ENCODE measurements around the gene TMEM256. TPM values are rescaled to one million over a fixed set of nuclear protein-coding genes. Genes with fewer than 3 reads are reported as not detected.
A peak's percentile ranks its signal among the peaks of the same experiment; 100 is the strongest.

Gene TMEM256
- 100 to 1,000 TPM; 193 to 771 (median 385) TPM for polyA plus RNA-seq
- long read RNA-seq, donor 1 = 0 reads
- long read RNA-seq, donor 2, transcript TMEM256-201 (4 exons, 486 nt) = major isoform, 62 of 71 reads
- long read RNA-seq, donor 2, partial matches to known transcripts = 0 of 71 reads
- long read RNA-seq, donor 2, other reads (novel, unspliced or antisense) = 7 of 71 reads
- long read RNA-seq, donor 3, transcript TMEM256-202 (2 exons, 403 nt) = minor isoform, 8 of 140 reads
- long read RNA-seq, donor 3, transcript TMEM256-201 (4 exons, 486 nt) = major isoform, 65 of 140 reads
- long read RNA-seq, donor 3, partial matches to known transcripts = 39 of 140 reads
- long read RNA-seq, donor 3, other reads (novel, unspliced or antisense) = 28 of 140 reads
- long read RNA-seq, donor 4, transcript TMEM256-201 (4 exons, 486 nt) = major isoform, 6 of 6 reads
- long read RNA-seq, donor 4, partial matches to known transcripts = 0 of 6 reads
- long read RNA-seq, donor 4, other reads (novel, unspliced or antisense) = 0 of 6 reads
- long read RNA-seq, donor 5, transcript TMEM256-201 (4 exons, 486 nt) = major isoform, 44 of 63 reads
- long read RNA-seq, donor 5, partial matches to known transcripts = 9 of 63 reads
- long read RNA-seq, donor 5, other reads (novel, unspliced or antisense) = 6 of 63 reads
- long read RNA-seq, donor 6, transcript TMEM256-201 (4 exons, 486 nt) = major isoform, 106 of 162 reads
- long read RNA-seq, donor 6, partial matches to known transcripts = 38 of 162 reads
- long read RNA-seq, donor 6, other reads (novel, unspliced or antisense) = 15 of 162 reads
- long read RNA-seq, donor 7, transcript TMEM256-201 (4 exons, 486 nt) = major isoform, 69 of 70 reads
- long read RNA-seq, donor 7, partial matches to known transcripts = 0 of 70 reads
- long read RNA-seq, donor 7, other reads (novel, unspliced or antisense) = 0 of 70 reads
- long read RNA-seq, donor 8, transcript TMEM256-201 (4 exons, 486 nt) = major isoform, 6 of 6 reads
- long read RNA-seq, donor 8, partial matches to known transcripts = 0 of 6 reads
- long read RNA-seq, donor 8, other reads (novel, unspliced or antisense) = 0 of 6 reads
- long read RNA-seq, donor 9, transcript TMEM256-201 (4 exons, 486 nt) = major isoform, 21 of 30 reads
- long read RNA-seq, donor 9, partial matches to known transcripts = 8 of 30 reads
- long read RNA-seq, donor 9, other reads (novel, unspliced or antisense) = 0 of 30 reads
- long read RNA-seq, donor 10, transcript TMEM256-201 (4 exons, 486 nt) = major isoform, 99 of 118 reads
- long read RNA-seq, donor 10, partial matches to known transcripts = 0 of 118 reads
- long read RNA-seq, donor 10, other reads (novel, unspliced or antisense) = 15 of 118 reads

DNA sequence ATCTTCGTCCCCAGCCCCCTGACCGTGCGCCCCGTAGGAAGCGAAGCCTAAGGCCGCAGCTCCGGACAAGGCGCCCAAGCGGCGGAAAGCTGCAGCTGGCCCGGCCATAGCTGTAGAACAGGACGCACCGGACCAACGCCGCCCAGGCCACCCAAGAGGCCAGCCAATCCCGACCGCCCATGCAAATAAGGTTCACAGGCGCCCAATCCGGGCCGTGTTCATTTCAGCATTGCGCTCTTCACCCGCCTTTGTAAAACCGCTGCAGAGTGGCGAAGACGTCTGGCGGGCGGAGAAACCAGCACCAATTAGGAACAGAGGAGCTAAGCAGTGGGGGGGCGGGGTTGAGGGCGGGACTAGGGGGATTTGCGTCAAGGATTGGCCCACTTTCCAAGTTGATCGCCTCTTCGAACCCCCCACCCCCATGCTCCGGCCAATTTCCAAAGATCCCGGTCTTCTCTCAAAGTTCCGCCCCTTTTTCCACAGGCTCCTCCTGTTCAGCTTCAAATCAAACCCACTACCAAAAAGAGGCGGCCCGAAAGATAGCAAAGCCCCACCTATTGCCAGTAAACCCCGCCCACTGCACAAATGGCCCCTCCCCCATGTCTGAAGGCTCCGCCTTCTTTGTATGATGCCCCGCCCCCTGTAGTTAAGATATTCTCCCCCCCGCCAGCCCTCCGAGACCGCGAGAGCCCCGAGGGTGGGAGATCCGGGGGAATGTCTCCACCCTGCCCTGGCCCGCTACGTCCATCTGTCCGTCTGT is at the start of gene TMEM256:
Gene TMEM256 (minus strand): TSS at position 121 of the 760 bp plus-strand sequence. CDS start 13 bp downstream, at position 108.
- Histone ChIP-seq H3K27me3 (ENCODE audit: control insufficient read depth in 3 of 3, insufficient read depth in 3 of 3, low read length in 3 of 3) (peaks cover 0 to 40% (median 0%) of the 10 kb centered on the region in 3 donors), H3K4me3 (ENCODE audit: low read depth in 1 of 3, low read length in 3 of 3) (peak within 1 kb of the TSS; percentile 57 to 84 (median 80)), H3K27ac (ENCODE audit: low read depth in 1 of 3, low read length in 2 of 3) (peak within 1 kb of the TSS; percentile 95 to 98 (median 98)), H3K36me3 (ENCODE audit: control insufficient read depth in 3 of 3, insufficient read depth in 2 of 3, low read depth in 1 of 3, low read length in 3 of 3) (peaks cover 0 to 6% (median 0%) of the 10 kb centered on the region in 3 donors), H3K4me1 (ENCODE audit: control insufficient read depth in 3 of 3, insufficient read depth in 2 of 3, low read depth in 1 of 3, low read length in 2 of 3) (peaks cover 0 to 20% (median 7%) of the 10 kb centered on the region in 3 donors), H3K9me3 (ENCODE audit: control insufficient read depth in 2 of 2, insufficient read depth in 1 of 2, low read depth in 1 of 2, low read length in 1 of 2) (no peaks in the 10 kb centered on the region)
- DNase-seq (peak; percentile 99 to 100), FAIRE-seq (peak; percentile 30)
- 0 to 1% (median 0%) methylated on average over 42 to 49 of the region's 49 CpGs for WGBS, 3 donors

DNA sequence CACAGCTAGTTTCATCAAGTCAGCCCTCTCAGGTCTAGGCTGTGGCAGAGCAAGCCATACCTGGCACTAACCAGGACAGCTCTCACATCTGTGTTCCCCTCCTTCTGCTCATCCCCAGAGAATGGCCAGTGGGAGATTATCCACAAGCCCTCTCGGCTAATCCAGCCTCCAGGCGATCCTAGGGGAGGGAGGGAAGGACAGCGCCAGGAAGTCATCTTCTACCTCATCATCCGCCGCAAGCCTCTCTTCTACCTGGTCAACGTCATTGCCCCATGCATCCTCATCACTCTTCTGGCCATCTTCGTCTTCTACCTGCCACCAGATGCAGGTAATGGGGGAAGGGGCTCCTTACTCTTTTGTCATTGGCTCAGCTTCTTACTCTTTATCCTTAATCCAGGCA is 44.6 kb upstream of the TMEM256 start:
- WGBS, 3 donors = 90 to 91% (median 90%) methylated on average over 7 of the region's 7 CpGs
- Histone ChIP-seq H3K27ac (ENCODE audit: low read depth in 1 of 3, low read length in 2 of 3) (no peak overlapping the region), H3K4me1 (ENCODE audit: control insufficient read depth in 3 of 3, insufficient read depth in 2 of 3, low read depth in 1 of 3, low read length in 2 of 3) (peaks cover 0 to 19% (median 0%) of the 10 kb centered on the region in 3 donors), H3K36me3 (ENCODE audit: control insufficient read depth in 3 of 3, insufficient read depth in 2 of 3, low read depth in 1 of 3, low read length in 3 of 3) (no peaks in the 10 kb centered on the region), H3K27me3 (ENCODE audit: control insufficient read depth in 3 of 3, insufficient read depth in 3 of 3, low read length in 3 of 3) (peaks cover 0 to 37% (median 10%) of the 10 kb centered on the region in 3 donors), H3K4me3 (ENCODE audit: low read depth in 1 of 3, low read length in 3 of 3) (no peak overlapping the region), H3K9me3 (ENCODE audit: control insufficient read depth in 2 of 2, insufficient read depth in 1 of 2, low read depth in 1 of 2, low read length in 1 of 2) (no peaks in the 10 kb centered on the region)
- FAIRE-seq (no peak), DNase-seq (no peak)

DNA sequence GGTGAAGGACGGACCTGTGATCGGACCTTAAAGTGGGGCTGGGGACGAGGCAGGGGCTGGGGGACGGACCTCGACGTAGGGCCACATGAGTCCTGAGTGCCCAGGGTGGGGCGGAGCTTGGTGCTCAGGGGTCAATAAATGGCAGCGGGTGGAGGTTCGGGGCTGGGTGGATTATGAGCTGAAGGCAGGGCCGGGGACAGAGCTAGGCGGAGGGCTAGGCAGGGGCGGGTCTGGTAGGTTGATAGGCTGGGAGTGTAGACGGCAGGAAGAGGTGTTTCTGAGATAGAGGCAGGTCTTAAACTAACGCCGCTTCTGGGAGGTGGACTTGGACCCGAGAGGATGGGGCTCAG is 41.7 kb upstream of the TMEM256 start:
- Histone ChIP-seq H3K27me3 (ENCODE audit: control insufficient read depth in 3 of 3, insufficient read depth in 3 of 3, low read length in 3 of 3) (peaks cover 0 to 65% (median 13%) of the 10 kb centered on the region in 3 donors), H3K36me3 (ENCODE audit: control insufficient read depth in 3 of 3, insufficient read depth in 2 of 3, low read depth in 1 of 3, low read length in 3 of 3) (no peaks in the 10 kb centered on the region), H3K9me3 (ENCODE audit: control insufficient read depth in 2 of 2, insufficient read depth in 1 of 2, low read depth in 1 of 2, low read length in 1 of 2) (no peaks in the 10 kb centered on the region), H3K4me1 (ENCODE audit: control insufficient read depth in 3 of 3, insufficient read depth in 2 of 3, low read depth in 1 of 3, low read length in 2 of 3) (peaks cover 0 to 21% (median 0%) of the 10 kb centered on the region in 3 donors), H3K4me3 (ENCODE audit: low read depth in 1 of 3, low read length in 3 of 3) (peak overlapping the region; percentile 34 to 47 (median 46)), H3K27ac (ENCODE audit: low read depth in 1 of 3, low read length in 2 of 3) (no peak overlapping the region)
- 0 to 5% (median 2%) methylated on average over 16 of the region's 16 CpGs for WGBS, 3 donors
- FAIRE-seq (no peak), DNase-seq (peak; percentile 81)

DNA sequence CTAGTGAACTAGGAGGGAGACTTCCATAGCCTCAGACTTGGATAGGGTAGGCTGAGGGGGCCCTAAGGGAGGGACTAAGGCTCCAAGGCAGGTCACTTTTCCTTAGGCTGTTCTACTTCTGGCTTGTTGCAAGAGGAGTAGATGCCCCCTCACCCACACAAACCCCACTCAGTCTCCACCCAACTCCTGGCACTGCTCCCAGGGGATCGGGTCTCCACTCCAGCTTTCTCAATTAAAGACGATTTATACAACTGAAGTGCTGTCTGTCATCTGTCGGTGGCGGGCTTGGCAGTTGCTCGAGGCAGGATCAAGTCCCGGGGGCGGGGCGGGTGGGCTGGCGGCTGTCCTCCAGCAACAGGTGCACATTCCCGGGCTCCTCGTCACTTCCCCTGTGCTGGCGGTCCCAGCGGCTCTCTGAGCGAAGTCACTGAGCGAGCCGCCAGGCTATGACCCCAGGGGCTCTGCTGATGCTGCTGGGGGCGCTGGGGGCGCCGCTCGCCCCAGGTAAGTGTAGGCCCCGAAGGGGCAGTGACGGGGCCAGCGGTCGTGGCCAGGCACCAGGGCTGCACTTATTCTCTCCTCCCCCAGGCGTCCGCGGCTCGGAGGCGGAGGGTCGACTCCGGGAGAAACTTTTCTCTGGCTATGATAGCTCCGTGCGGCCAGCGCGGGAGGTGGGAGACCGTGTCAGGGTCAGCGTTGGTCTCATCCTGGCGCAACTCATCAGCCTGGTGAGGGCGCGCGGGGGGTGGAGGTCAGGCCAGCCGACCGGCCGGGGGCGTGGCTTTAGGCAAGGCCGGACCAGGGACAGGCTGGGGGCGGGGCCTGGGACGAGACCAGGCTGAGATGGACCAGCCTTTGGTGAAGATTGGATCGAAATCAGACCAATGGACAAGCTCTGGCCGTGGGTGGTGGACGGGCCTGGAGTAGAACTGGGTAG is 41.1 kb upstream of the TMEM256 start, which contains the start of gene CHRNB1:
Gene CHRNB1 (plus strand): TSS at position 380 of the 937 bp plus-strand sequence. CDS start 67 bp downstream, at position 447.
- Histone ChIP-seq H3K4me3 (ENCODE audit: low read depth in 1 of 3, low read length in 3 of 3) (peak within 1 kb of the TSS; percentile 34 to 47 (median 46)), H3K27ac (ENCODE audit: low read depth in 1 of 3, low read length in 2 of 3) (no peak within 1 kb of the TSS), H3K9me3 (ENCODE audit: control insufficient read depth in 2 of 2, insufficient read depth in 1 of 2, low read depth in 1 of 2, low read length in 1 of 2) (no peaks in the 10 kb centered on the region), H3K27me3 (ENCODE audit: control insufficient read depth in 3 of 3, insufficient read depth in 3 of 3, low read length in 3 of 3) (peaks cover 0 to 72% (median 17%) of the 10 kb centered on the region in 3 donors), H3K4me1 (ENCODE audit: control insufficient read depth in 3 of 3, insufficient read depth in 2 of 3, low read depth in 1 of 3, low read length in 2 of 3) (peaks cover 0 to 27% (median 0%) of the 10 kb centered on the region in 3 donors), H3K36me3 (ENCODE audit: control insufficient read depth in 3 of 3, insufficient read depth in 2 of 3, low read depth in 1 of 3, low read length in 3 of 3) (no peaks in the 10 kb centered on the region)
- no peak for FAIRE-seq
- peak; percentile 68 to 71 for DNase-seq
- WGBS, 3 donors = 4 to 5% (median 5%) methylated on average over 35 to 51 of the region's 51 CpGs

DNA sequence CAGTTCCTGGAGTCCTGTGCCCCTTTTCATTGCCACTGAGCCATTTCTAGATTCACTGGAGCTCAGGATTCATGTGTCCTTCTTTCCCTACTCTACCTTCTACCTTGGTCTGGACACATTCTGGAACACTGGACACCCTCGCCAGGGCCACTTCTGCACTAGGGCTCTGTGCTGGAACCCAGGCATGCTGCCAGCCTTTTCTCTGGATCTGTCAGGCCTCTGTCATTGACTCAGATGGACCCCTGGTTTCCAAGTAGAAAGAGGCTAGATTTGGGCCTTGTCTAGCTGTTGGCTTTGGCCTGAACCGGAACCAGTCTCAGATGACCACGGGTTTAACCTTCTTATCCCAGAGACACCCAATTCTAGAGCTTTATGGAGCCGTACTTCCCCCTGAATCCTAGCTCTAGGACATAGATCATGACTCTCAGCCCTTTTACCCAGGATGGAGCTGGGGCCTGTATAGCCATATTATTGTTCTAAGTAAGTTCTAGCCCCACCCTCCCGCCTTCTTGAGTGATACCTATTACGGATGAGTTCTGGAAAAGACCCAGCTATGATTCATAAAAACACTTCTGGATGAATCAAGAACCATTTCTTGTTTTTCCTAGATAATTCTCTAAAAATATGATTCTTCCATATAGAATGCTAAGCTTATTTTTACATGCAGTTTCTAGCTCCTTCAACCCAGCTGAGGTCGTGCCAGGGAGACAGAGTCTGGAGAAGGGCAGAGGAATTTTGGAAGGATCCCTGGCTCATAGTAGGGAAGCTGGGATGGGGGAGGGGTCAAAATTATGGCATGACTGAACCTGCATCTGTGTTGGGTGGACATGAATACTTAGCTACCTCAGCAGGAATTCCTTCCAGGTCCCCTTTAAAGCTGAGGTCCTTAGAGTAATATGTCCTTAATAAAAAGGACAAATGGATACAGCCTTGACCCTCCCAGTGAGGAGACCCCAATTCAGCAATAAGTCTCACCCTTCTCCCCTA is 39.9 kb upstream of the TMEM256 start:
- no peak for DNase-seq
- Histone ChIP-seq H3K4me1 (ENCODE audit: control insufficient read depth in 3 of 3, insufficient read depth in 2 of 3, low read depth in 1 of 3, low read length in 2 of 3) (peaks cover 0 to 36% (median 0%) of the 10 kb centered on the region in 3 donors), H3K27me3 (ENCODE audit: control insufficient read depth in 3 of 3, insufficient read depth in 3 of 3, low read length in 3 of 3) (peaks cover 0 to 82% (median 17%) of the 10 kb centered on the region in 3 donors), H3K36me3 (ENCODE audit: control insufficient read depth in 3 of 3, insufficient read depth in 2 of 3, low read depth in 1 of 3, low read length in 3 of 3) (no peaks in the 10 kb centered on the region), H3K9me3 (ENCODE audit: control insufficient read depth in 2 of 2, insufficient read depth in 1 of 2, low read depth in 1 of 2, low read length in 1 of 2) (no peaks in the 10 kb centered on the region), H3K4me3 (ENCODE audit: low read depth in 1 of 3, low read length in 3 of 3) (no peak overlapping the region), H3K27ac (ENCODE audit: low read depth in 1 of 3, low read length in 2 of 3) (no peak overlapping the region)
- no peak for FAIRE-seq
- WGBS, 3 donors = 78 to 87% (median 85%) methylated on average over 7 of the region's 7 CpGs

DNA sequence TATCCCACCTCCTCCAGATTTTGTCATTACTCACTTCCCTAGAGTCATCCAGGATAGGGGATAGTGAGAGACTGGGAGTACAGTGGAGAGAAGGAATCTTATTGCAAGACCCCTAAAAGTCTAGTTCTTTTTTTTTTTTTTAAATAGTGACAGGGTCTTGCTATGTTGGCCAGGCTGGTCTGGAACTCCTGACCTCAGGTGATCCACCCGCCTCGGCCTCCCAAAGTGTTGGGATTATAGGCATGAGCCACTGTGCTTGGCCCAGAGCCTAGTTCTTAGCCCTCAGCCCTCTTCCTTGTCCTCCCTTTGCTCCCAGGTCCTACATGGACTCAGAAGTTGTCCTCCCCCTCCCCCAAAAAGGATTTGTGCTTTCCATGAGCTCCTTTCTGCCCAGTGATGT is 38.2 kb upstream of the TMEM256 start:
- DNase-seq (no peak), FAIRE-seq (no peak)
- no peak overlapping the region for H3K27ac ChIP-seq (ENCODE audit: low read depth in 1 of 3, low read length in 2 of 3)
- peaks cover 0 to 51% (median 4%) of the 10 kb centered on the region in 3 donors for H3K4me1 ChIP-seq (ENCODE audit: control insufficient read depth in 3 of 3, insufficient read depth in 2 of 3, low read depth in 1 of 3, low read length in 2 of 3)
- H3K9me3 ChIP-seq (ENCODE audit: control insufficient read depth in 2 of 2, insufficient read depth in 1 of 2, low read depth in 1 of 2, low read length in 1 of 2) = no peaks in the 10 kb centered on the region
- no peak overlapping the region for H3K4me3 ChIP-seq (ENCODE audit: low read depth in 1 of 3, low read length in 3 of 3)
- H3K36me3 ChIP-seq (ENCODE audit: control insufficient read depth in 3 of 3, insufficient read depth in 2 of 3, low read depth in 1 of 3, low read length in 3 of 3) = peaks cover 0 to 2% (median 0%) of the 10 kb centered on the region in 3 donors
- 75 to 87% (median 80%) methylated on average over 2 of the region's 2 CpGs for WGBS, 3 donors
- peaks cover 3 to 91% (median 11%) of the 10 kb centered on the region in 3 donors for H3K27me3 ChIP-seq (ENCODE audit: control insufficient read depth in 3 of 3, insufficient read depth in 3 of 3, low read length in 3 of 3)

Measured in small intestine (tissue), 16 donors.